ENCODE measurements around the gene CBX2. TPM values are rescaled to one million over a fixed set of nuclear protein-coding genes. Genes with fewer than 3 reads are reported as not detected.
A peak's percentile ranks its signal among the peaks of the same experiment; 100 is the strongest.

Gene CBX2
- total and polyA plus RNA-seq, 4 donors, result 1.4 to 13.5 (median 3.0) TPM

DNA sequence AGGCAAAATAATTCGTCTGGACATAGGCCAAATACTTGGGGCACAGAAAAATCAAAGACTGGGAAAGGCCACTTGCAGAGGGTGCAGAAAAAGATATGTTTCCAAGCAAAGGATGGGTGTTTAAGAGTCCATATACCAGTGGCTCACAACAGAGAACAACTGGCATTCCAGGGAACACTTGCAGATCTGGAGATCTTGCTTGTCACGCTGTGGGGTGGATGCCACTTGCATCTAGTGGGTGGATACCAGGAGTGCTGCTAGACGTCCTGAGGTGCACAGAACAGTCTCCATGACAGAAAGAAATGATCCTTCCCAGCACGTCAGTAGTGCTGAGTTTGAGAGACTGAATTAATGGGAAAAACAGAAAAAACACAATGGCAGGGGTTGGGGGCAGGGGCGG is 10.5 kb downstream of the CBX2 start:
- DNase-seq, result no peak
- TF ChIP-seq, protein P1, sequence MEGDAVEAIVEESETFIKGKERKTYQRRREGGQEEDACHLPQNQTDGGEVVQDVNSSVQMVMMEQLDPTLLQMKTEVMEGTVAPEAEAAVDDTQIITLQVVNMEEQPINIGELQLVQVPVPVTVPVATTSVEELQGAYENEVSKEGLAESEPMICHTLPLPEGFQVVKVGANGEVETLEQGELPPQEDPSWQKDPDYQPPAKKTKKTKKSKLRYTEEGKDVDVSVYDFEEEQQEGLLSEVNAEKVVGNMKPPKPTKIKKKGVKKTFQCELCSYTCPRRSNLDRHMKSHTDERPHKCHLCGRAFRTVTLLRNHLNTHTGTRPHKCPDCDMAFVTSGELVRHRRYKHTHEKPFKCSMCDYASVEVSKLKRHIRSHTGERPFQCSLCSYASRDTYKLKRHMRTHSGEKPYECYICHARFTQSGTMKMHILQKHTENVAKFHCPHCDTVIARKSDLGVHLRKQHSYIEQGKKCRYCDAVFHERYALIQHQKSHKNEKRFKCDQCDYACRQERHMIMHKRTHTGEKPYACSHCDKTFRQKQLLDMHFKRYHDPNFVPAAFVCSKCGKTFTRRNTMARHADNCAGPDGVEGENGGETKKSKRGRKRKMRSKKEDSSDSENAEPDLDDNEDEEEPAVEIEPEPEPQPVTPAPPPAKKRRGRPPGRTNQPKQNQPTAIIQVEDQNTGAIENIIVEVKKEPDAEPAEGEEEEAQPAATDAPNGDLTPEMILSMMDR (IDR thresholded peaks at IDR 0.05; ENCODE audit: control extremely low read depth, extremely low read depth), result no peak
- Histone ChIP-seq H3K4me1 (ENCODE audit: control insufficient read depth in 5 of 5, insufficient read depth in 5 of 5, low read length in 5 of 5) (peaks cover 0 to 23% (median 2%) of the 10 kb centered on the region in 5 donors), H3K9ac (ENCODE audit: insufficient read depth in 1 of 2, low read length in 2 of 2) (no peak overlapping the region), H3K27ac (ENCODE audit: low read depth in 1 of 2, low read length in 1 of 2) (no peak overlapping the region), H3K4me3 (no peak overlapping the region), H3K9me3 (ENCODE audit: control insufficient read depth in 4 of 4, insufficient read depth in 3 of 4, low read length in 3 of 4) (no peaks in the 10 kb centered on the region), H3K27me3 (ENCODE audit: control insufficient read depth in 3 of 3, insufficient read depth in 3 of 3, low read length in 2 of 3) (peaks cover 0 to 45% (median 39%) of the 10 kb centered on the region in 3 donors), H3K36me3 (ENCODE audit: control insufficient read depth in 4 of 4, insufficient read depth in 4 of 4, low read length in 4 of 4) (peaks cover 0 to 2% (median 0%) of the 10 kb centered on the region in 4 donors)
- 79 to 88% methylated on average over 5 of the region's 5 CpGs for WGBS, 2 donors
- no peak for ATAC-seq (ENCODE audit: insufficient read depth, low FRiP score)

GRCh38 chr17:79788989-79789942 is 11.3 kb downstream of the CBX2 start:
- Histone ChIP-seq H3K27ac (ENCODE audit: low read depth in 1 of 2, low read length in 1 of 2) (no peak overlapping the region), H3K9ac (ENCODE audit: insufficient read depth in 1 of 2, low read length in 2 of 2) (no peak overlapping the region), H3K4me1 (ENCODE audit: control insufficient read depth in 5 of 5, insufficient read depth in 5 of 5, low read length in 5 of 5) (peaks cover 0 to 30% (median 3%) of the 10 kb centered on the region in 5 donors), H3K4me3 (no peak overlapping the region), H3K27me3 (ENCODE audit: control insufficient read depth in 3 of 3, insufficient read depth in 3 of 3, low read length in 2 of 3) (peaks cover 0 to 45% (median 41%) of the 10 kb centered on the region in 3 donors), H3K36me3 (ENCODE audit: control insufficient read depth in 4 of 4, insufficient read depth in 4 of 4, low read length in 4 of 4) (peaks cover 0 to 2% (median 0%) of the 10 kb centered on the region in 4 donors), H3K9me3 (ENCODE audit: control insufficient read depth in 4 of 4, insufficient read depth in 3 of 4, low read length in 3 of 4) (no peaks in the 10 kb centered on the region)
- DNase-seq, result peak; percentile 69 to 74 (median 70)
- WGBS, 2 donors, result 18 to 23% methylated on average over 37 to 52 of the region's 52 CpGs
- TF ChIP-seq, protein P1 (IDR thresholded peaks at IDR 0.05; ENCODE audit: control extremely low read depth, extremely low read depth), result no peak
- no peak for ATAC-seq (ENCODE audit: insufficient read depth, low FRiP score)

DNA sequence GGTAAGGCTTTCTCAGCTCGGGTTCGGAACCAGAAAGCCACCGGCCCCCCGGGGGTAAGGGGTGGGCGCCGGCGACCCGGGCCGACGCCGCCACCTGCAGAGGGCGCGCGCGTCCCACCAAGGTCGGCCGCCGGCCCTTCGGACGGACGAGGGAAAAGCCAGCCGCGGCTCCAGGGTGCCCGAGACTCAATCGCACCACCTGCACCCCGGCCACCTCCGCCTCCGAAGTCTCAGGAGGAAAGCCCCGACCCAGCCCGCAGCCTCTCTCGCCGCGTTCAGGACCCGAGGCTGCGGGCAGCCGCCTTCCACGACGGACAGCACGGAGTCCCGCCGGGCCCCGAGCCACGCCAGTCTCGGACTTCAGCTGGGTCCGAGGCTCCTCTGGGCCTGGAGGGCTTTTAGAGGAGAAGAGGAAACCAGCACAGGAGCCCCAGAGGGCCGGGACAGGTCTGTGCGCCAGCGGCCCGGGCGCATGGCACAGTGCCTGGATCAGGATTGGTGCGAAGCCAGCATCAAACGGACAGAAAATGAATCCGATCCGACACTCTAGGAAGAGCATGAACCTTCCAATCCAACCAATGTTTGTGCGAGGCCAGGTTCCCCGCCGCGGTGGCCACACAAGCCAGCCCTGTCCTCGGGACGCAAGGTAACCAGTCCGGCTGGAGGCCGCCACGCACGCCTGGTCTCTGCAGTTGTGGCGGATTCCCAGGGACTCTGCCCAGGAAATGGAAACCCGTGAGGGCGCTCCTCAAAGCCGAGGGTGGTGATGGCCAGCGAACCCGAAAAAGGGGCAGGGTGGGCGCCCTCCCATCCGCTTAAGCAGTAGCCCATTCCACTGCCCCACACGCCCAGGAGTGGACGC is 12.2 kb downstream of the CBX2 start:
- no peak overlapping the region for H3K4me3 ChIP-seq
- H3K36me3 ChIP-seq (ENCODE audit: control insufficient read depth in 4 of 4, insufficient read depth in 4 of 4, low read length in 4 of 4), result peaks cover 0 to 6% (median 0%) of the 10 kb centered on the region in 4 donors
- no peak overlapping the region for H3K9ac ChIP-seq (ENCODE audit: insufficient read depth in 1 of 2, low read length in 2 of 2)
- no peak overlapping the region for H3K27ac ChIP-seq (ENCODE audit: low read depth in 1 of 2, low read length in 1 of 2)
- 9 to 19% methylated on average over 35 to 74 of the region's 74 CpGs for WGBS, 2 donors
- no peaks in the 10 kb centered on the region for H3K9me3 ChIP-seq (ENCODE audit: control insufficient read depth in 4 of 4, insufficient read depth in 3 of 4, low read length in 3 of 4)
- H3K27me3 ChIP-seq (ENCODE audit: control insufficient read depth in 3 of 3, insufficient read depth in 3 of 3, low read length in 2 of 3), result peaks cover 0 to 45% (median 41%) of the 10 kb centered on the region in 3 donors
- TF ChIP-seq, protein P1 (IDR thresholded peaks at IDR 0.05; ENCODE audit: control extremely low read depth, extremely low read depth), result peak; percentile 58
- DNase-seq (peak; percentile 53 to 57 (median 56)), ATAC-seq (ENCODE audit: insufficient read depth, low FRiP score) (peak; percentile 58)
- H3K4me1 ChIP-seq (ENCODE audit: control insufficient read depth in 5 of 5, insufficient read depth in 5 of 5, low read length in 5 of 5), result peaks cover 0 to 38% (median 3%) of the 10 kb centered on the region in 5 donors

All from lung (tissue), 12 donors.